ENCODE results near the gene BRIP1.
A peak's percentile ranks its signal among the peaks of the same experiment; 100 is the strongest.

BRIP1 gene

DNA sequence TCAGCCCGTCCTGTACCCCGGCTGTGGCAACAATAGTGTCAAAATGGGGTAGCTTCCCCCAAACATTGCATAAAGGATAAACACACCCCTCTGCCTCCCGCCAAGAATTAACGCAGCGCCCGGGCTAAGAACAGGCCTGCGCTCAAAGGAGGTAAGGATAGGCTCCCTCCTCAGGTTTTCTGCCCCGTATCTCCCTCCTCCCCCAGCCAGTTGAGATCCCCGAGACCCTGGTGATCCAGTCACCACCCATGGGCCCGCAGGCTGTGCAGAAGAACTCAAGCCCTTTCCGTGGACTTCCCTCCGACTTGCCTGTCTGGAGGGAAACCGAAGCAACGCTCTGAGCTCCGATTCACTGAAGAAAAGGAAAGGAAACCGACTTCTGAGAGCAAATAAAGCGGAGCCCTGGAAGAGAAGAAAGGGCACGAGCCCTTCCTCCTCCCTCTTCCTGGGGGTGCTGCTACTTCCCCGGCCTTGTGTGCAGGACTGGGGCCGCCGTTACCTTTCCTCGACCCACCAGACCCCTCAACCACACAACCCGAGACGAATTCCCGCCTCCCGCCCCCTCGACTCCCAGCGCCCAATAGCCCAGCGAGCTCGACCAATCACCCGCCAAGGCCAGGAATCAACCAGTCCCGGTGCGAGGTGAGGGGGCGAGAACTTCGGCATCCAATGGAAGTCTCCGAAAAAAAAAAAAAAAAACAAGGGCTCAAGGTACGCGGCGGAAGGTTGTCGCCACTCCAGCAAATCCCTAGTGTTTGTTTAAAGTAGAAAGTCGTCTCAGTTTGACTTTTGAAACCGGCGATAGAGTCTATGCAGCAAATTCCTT is at the start of gene BRIP1:
Gene BRIP1 (minus strand): TSS at position 554 of the 826 bp plus-strand sequence. CDS start 1,989 bp downstream, outside the sequence.
- peak within 1 kb of the TSS; percentile 81 for H3K4me3 ChIP-seq (ENCODE audit: low read depth, low read length)
- TF ChIP-seq, protein P1, sequence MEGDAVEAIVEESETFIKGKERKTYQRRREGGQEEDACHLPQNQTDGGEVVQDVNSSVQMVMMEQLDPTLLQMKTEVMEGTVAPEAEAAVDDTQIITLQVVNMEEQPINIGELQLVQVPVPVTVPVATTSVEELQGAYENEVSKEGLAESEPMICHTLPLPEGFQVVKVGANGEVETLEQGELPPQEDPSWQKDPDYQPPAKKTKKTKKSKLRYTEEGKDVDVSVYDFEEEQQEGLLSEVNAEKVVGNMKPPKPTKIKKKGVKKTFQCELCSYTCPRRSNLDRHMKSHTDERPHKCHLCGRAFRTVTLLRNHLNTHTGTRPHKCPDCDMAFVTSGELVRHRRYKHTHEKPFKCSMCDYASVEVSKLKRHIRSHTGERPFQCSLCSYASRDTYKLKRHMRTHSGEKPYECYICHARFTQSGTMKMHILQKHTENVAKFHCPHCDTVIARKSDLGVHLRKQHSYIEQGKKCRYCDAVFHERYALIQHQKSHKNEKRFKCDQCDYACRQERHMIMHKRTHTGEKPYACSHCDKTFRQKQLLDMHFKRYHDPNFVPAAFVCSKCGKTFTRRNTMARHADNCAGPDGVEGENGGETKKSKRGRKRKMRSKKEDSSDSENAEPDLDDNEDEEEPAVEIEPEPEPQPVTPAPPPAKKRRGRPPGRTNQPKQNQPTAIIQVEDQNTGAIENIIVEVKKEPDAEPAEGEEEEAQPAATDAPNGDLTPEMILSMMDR (IDR thresholded peaks at IDR 0.05; ENCODE audit: low read depth, low read length, missing control alignments), result no peak
- DNase-seq (ENCODE audit: low read depth), result peak; percentile 88
- in situ Hi-C loops (cut with HindIII; ENCODE audit: low sequenced_read_pairs), result no loop called here

- in situ Hi-C loops (cut with HindIII; ENCODE audit: low sequenced_read_pairs), result no loop called here
- no peak for DNase-seq (ENCODE audit: low read depth)
- H3K4me3 ChIP-seq (ENCODE audit: low read depth, low read length), result no peak overlapping the region
- TF ChIP-seq, protein P1 (IDR thresholded peaks at IDR 0.05; ENCODE audit: low read depth, low read length, missing control alignments), result no peak
Measured at GRCh38 chr17:61908292-61909037, 45.1 kb upstream of the BRIP1 start.

GRCh38 chr17:61907361-61907760 is 44.0 kb upstream of the BRIP1 start:
- TF ChIP-seq, protein P1 (IDR thresholded peaks at IDR 0.05; ENCODE audit: low read depth, low read length, missing control alignments), result no peak
- H3K4me3 ChIP-seq (ENCODE audit: low read depth, low read length), result no peak overlapping the region
- in situ Hi-C loops (cut with HindIII; ENCODE audit: low sequenced_read_pairs), result no loop called here
- DNase-seq (ENCODE audit: low read depth), result no peak

DNA sequence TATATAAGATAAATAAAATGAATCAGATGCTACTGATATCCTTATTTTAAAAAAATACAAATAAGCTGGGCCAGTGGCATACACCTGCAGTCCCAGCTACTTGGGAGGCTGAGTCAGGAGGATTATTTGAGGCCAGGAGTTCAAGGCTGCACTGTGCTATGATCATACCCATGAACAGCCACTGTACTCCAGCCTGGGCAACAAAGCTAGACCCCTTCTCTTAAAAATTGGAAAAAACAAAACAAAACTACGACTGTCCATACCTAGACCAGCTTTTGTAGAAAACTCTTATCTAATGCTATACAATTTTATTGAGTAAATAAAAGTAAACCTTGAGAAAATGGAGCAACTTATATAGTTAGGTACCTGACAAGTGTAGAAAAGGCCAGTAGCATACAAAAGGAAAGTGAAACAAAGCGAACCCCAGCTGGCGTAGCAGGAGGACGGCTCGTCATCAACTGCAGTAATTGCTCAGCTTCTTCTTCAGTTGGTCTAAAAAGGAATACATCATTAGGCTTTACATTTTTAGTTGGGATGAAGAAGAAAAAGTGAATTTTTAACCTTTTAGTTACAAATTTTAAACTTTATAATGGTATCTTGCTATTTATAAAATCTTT is 40.9 kb upstream of the BRIP1 start:
- TF ChIP-seq, protein P1 (IDR thresholded peaks at IDR 0.05; ENCODE audit: low read depth, low read length, missing control alignments), result no peak
- DNase-seq (ENCODE audit: low read depth), result no peak
- in situ Hi-C loops (cut with HindIII; ENCODE audit: low sequenced_read_pairs), result no loop called here
- no peak overlapping the region for H3K4me3 ChIP-seq (ENCODE audit: low read depth, low read length)

DNA sequence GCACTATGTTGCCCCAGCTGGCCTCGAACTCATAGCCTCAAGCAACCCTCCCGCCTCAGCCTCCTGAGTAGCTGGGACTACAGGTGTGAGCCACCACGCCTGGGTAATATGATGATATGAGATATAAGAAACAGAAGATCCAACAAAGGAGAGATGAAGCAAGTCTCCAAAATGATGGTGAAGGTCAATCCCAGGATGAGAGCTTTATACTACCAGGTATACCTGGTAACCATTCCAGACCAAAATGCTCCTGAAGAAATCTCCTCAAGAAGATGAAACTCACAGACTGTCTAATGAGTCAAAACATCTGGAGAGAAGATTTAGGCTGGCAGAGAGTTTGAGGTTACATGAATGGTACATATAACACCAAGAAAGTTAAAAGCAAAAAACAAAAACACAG is 39.9 kb upstream of the BRIP1 start:
- TF ChIP-seq, protein P1 (IDR thresholded peaks at IDR 0.05; ENCODE audit: low read depth, low read length, missing control alignments), result no peak
- no peak overlapping the region for H3K4me3 ChIP-seq (ENCODE audit: low read depth, low read length)
- no peak for DNase-seq (ENCODE audit: low read depth)
- in situ Hi-C loops (cut with HindIII; ENCODE audit: low sequenced_read_pairs), result no loop called here

- no peak overlapping the region for H3K4me3 ChIP-seq (ENCODE audit: low read depth, low read length)
- in situ Hi-C loops (cut with HindIII; ENCODE audit: low sequenced_read_pairs), result no loop called here
- TF ChIP-seq, protein P1 (IDR thresholded peaks at IDR 0.05; ENCODE audit: low read depth, low read length, missing control alignments), result no peak
- no peak for DNase-seq (ENCODE audit: low read depth)
Measured at GRCh38 chr17:61897548-61898180, 34.3 kb upstream of the BRIP1 start.
